G401.6 (cell line): ENCODE data around the gene TRIM63.

Source experiments
- FAIRE-seq: peaks from 2 replicates; lab custom pipeline; 2012; peaks lifted over from hg19 to GRCh38; lab: Jason Lieb, UNC

Gene TRIM63

DNA sequence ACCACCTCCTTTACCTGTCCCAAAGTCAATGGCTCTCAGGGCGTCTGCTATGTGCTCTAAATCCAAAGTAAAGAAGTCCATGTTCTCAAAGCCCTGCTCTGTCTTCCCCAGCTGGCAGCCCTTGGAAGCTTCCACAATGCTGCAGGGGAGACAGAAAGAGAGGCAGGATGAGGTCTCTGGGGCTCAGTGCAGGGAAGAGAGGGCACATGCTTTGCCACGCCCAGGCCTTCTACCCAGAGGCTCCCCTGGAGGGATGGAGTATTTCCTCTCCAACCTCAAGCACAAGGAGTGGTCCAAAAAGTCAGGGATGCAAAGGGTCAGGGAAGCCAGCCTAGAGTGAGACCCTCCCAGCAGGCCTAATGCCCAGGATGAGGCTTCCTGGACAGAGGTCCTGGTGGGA lies 10.2 kb downstream of the TRIM63 start:
- no peak for FAIRE-seq

DNA sequence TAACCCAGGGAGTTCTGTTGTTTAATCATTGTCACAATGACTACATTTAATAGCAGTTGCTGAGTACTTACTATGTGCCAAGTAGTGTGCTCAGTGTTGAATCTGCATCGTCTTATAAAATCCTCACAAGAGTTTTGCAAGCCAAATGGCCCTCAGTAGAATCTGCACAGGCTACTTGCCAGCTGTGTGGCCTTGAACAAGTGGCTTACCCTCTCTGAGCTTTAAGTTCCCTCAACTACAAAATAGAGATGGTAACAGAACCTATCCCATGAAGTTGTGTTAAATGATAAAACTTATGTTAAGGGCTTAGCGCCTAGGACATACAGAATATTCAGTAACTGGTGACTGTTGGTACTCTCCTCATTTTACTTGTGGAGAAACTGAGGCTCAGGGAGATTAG lies 12.4 kb downstream of the TRIM63 start:
- FAIRE-seq: no peak

DNA sequence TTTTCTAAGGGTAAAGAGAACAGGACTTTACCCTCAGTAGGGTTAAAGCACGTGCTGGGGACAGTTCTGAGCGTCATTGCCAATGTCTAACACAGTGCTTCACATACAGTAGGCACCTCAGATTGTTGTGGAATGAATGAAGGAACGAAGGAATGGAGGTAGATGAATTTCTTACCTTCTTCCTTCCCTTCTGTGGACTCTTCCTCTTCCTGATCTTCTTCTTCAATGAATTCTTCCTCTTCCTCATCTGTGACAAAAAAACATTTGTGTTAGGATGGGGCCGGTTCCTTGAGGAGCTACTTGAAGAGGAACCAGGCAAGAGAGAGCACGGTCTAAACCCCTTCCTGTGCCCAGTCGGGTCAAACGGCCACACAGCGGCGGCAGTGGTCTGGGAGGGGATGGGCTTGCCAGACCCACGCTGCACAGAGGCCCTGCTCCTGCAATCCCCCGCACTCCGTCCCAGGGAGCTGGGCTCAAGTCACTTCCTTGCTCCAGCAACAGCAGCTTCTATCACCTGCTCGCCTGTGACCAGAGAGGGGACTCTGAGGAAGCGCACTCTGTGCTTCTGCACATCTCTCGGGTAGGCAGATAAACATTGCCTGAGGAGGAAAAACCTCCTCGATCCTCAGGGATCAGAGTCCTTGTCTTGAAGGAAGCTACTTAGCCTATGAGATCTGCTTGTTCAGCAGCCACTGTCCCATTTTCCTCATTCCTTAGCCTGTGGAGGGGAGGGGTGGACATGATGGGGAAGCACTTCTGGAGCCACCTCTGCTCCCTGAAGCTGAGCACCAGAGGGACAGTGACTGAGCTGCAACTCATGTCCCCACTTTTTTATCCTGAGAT lies 13.5 kb downstream of the TRIM63 start:
- FAIRE-seq: no peak

DNA sequence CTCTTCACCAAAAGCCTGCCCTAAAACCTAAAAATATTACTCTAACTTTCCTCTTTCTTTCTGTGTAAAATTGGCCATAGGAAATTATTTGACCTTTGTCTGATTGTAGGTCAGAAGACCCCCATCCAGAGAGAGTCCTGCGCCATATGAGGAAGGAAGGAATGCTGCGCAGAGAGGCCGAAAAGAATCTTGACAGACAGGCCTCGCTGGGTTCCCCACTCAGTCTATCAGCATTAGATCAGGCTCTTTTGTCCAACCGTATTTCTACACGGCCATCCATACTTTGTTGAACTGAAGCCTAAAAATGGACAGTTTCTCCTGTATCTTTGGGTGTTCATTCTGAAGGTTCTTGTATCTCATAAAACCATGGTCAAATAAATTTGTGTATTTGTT lies 17.2 kb downstream of the TRIM63 start:
- FAIRE-seq: no peak

DNA sequence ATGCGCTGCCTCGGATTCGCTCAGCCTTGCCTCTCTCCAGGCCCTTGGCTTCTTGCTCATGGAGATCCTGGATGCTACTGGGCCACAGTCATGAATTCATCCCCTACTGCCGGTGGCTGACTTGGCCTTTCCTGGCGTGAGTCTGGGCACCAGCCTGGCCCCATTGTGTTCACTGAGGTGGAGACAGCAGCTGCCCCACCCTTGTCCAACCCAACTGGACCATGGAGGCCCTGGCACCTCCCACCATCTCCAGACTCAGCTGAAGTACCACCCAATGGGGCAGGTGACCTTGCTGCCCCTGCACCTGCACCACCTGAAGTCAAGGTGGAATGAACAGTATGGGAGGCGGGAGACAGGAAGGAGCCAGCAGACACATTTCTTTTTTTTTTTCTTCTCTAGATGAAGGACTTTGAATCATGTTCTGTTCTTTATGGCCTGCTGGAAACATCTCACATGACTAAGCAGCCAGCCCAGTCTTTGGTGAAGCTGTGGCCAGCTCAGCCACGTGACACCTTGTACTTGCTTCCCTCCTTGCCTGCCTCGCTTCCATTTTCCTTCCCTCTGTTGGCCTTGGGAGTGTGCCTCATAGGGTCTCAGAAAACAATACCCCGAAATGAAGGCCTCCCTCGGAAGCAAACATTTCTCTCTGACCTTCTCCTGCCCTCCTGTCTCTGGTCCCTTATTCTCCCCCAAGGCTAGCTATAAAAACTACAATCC lies 17.7 kb downstream of the TRIM63 start:
- FAIRE-seq: no peak

DNA sequence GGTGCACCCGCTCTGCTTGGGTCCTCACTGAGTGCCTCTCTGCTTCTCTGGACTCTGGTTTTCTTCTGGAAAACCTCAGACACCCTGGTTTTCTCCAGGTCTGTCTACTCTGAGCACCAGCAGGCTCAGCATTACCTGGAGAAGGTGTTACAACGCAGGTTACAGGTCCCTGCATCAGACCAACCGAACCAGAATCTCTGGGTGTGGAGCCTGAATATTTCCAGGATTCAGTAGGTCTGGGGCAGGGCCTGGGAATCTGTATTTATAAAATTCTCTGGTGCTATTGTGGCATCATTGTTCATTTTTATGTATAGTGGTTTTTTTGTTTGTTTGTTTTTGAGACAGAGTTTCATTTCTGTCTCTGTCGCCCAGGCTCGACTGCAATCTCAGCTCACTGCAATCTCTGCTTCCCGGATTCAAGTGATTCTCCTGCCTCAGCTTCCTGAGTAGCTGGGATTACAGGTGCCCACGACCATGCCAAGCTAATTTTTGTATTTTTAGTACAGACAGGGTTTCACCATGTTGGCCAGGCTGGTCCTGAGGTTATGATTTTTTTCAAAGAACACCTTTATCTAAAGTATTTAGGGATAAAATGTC lies 20.1 kb downstream of the TRIM63 start:
- FAIRE-seq: no peak

DNA sequence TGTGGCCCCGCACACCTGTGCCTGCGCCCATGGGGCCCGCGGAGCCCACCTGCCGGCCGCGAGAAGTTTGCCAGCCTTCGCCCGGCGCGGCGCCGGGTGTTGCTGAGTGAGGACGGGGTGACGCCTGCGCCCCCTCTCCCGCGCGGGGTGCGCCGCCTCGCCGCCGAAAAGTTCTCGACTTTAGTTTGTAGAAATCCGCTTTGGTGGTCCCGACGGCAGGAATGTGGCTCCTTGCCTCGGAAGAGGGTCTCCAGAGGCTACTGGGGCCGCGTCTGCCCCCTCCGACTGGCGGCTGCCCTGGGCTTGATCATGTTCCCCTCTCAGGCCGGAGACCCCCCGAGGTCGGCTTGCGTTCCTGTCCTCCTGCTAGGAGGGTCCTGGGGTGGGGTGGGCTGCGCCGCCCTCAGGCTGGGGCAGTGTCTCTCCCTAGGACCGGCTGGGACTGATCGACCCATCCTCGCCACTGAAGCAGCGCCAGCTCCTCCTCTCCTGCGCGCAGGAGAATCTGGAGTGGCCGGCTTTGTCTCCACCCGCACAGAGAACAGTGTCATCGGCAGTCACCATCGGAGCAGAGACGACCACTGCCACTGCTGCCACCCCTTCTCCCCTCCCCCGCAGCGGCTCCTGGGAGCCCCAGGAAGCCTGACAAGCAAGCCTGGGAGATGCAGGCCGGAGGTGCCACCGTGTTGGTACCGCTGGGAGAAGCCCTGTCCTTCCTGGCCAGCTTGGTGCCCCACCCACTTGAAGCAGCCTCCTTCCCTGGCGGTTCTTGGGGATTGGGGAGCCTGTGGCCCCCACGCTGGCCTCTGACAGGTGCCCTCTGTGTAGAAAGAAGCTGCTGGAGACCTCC lies 21.0 kb downstream of the TRIM63 start:
- FAIRE-seq: no peak

DNA sequence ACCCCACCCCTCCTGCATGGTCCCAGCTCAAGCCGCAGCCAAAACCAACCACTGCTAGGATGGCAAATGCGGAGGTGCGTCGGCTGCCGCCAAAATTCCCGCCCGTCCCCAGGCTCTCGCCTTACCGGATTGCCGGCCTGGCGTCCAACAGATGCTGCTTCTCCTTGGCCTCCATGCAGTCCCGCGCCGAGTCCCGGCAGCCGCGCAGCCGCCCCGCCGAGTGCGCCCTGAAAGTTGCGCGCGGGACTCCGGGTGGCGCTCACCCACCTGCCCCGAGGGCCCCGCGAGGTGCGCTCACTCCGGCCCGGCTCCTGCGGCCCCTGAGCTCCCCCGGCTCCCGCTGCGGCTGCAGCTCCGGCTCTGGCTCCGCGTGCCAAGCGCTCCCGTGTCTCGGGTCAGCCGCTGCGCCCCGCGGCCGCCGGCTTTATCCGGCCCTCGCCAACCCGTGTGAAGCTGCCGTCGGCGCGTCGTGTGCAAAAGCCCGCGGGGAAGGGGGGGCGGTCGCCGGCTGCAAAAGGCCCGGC lies 21.6 kb downstream of the TRIM63 start, which contains the start of gene SLC30A2:
Gene SLC30A2, minus strand, starts transcription at position 397 of the 524 bp plus-strand sequence. Its CDS starts 222 bp downstream, at position 175.
- no peak for FAIRE-seq

DNA sequence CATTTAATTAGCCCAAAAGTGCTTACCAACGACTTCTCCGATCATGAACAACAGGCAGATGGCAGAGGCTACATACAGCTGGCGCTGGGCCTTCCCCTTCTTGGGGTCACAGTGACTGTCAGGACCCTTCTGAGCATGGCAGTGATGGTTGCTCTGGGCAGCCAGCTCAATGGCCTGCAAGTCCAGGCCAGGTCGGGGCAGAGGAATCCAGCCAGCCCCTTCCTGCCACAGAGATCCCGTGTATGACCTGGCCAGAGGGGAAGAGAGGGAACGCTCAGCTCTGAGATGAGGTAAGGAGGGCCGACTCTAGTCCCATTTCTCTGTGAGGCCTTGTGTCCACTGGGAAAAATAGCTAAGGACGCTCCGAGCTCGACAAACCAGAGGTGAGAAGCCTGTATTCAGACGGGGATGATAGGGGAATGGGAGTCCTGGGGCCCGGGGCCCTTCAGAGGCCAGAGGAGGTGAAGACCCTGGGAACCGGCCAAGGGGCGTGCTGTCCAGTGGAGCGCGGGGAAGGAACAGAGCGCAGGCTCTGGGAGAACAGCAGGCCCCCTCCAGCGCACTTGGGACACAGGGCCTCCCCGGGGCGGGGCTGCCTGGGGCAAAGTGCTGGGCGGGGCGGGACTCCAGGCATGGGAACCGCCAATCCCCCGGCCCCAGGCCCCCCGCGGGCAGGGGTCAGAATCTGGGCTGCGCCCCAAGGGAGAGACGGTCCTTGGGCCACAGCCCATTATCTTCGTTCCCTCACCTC lies 22.3 kb downstream of the TRIM63 start:
- no peak for FAIRE-seq

DNA sequence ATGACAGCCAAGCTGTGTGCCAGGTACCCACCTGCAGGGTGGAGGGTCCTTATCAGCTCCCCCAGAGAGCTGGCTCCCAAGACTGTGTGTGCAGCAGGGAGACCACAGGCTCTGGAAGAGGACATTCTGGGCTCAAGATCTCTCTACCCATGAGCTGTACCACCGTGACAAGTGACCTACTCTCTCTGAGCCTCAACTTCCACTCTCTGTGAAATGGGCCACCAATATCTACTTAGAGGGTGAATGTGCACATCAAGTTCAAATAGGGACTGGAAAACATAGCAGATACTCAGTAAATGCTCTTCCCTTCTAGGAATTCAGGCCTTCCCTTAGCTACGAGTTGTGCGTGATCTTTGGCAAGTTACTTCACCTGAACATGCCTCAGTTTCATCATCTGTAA lies 23.0 kb downstream of the TRIM63 start:
- no peak for FAIRE-seq

DNA sequence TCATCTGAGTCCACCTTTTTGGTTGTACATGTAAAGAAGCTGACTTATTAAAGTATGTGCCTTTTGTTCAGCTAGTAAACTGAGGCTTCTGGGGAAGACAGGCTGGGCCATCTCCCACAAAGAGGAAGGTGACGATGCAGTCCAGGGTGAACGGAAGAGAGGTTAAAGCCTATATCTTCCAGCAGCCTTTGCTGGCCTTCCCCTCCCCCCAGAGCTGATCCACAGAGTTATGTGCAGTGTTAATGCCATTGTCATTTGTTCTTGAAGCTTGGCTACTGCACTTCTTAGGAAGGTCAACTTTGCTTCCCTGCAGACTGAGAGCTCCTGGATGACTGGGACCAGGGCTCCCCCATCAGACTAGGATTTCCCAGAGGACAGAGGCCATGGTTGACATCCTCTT lies 23.7 kb downstream of the TRIM63 start:
- FAIRE-seq: no peak

DNA sequence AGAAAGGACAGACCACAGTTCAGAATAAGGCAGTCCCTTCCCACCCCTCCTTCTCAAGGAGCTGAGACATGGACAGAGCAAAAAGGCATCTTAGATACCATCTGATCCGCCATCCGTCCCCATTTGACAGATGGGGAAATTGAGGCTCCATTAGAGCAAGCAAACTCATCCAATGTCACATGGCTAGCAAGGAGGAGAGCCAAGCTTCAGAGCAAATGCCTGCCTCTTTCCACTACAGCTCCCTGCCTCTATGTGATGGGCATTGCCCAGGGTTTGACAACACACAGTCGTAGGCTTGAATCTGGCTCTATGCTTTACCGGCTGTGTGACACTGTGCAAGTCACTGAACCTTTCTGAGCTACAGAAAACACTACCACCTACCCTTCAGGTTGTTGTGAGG lies 25.5 kb downstream of the TRIM63 start:
- no peak for FAIRE-seq

DNA sequence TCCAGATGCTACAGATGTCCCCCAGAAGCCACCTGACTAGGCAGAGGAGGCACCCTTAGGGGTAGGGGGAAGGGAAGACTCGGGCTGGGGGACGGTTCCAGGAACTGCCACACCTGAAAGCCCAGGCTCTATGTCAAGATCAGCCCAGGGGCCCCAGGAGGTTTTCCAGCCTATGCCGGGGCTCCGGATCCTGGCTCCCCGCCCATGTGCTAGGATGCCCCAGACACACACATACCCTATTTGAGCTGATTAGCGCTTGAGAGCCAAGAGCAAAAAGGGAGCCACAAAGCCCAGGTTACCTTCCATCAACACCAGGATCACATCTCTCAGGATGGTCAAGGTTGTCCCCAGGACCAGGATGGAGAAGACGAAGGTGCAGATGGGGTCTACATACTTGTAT lies 26.0 kb downstream of the TRIM63 start:
- FAIRE-seq: no peak

DNA sequence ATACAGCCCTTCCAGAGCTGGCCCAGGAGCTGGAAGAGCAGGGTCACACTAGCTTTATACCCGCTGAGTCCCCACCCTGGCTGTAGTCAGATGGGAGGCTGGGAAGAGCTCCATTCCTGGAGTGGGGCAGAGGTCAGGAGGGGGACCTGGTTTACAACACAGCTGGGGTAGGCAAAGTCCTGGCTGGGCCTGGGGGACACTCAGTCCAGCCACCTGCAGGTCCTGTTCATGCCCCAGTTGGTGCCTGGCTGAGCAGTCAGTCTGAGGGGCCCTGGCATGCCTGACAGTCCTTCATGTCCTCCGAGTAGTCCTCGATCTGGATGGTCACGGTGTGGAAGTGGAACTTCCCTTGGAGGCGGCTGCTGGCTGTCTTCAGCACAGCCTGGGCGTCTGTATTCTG lies 28.5 kb downstream of the TRIM63 start:
- no peak for FAIRE-seq

DNA sequence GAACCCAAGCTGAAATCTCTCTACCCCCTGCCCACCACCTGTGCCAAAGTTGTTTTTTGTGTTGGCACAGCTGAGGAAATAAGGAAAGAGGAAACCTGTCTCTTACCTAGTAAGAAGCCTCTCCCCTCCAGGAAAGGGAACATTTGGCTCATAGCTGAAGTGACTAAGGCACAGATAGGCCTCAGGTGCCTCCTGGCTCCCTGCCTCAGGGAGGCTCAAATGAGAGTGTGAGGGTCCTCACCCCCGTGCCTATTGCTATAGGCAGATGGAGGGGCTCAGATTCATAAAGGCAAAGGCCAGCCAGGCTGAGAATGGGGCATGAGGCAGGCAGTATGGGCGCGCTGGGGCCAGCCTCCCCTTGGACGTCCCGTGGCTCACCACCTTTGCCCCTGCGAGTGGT lies 29.0 kb downstream of the TRIM63 start:
- FAIRE-seq: no peak

DNA sequence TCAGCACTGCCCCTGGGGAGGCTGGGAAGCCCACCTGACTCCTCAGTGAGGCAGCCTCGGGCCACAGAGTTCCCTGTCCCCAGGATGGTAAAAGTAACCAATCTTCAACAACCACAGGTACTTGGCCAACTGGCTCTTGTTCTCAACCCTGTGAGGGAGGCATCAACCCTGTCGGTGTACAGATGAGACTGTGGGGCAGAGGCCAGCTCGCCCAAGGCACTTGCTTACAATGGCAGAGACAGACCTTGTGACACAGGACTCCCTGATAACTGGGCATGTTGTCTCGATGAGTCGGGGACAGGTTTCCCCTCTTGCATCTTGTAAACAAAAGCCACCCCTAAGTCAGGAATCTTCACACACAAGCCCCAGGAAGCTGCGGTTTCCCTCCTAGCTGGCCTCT lies 29.5 kb downstream of the TRIM63 start:
- FAIRE-seq: no peak

DNA sequence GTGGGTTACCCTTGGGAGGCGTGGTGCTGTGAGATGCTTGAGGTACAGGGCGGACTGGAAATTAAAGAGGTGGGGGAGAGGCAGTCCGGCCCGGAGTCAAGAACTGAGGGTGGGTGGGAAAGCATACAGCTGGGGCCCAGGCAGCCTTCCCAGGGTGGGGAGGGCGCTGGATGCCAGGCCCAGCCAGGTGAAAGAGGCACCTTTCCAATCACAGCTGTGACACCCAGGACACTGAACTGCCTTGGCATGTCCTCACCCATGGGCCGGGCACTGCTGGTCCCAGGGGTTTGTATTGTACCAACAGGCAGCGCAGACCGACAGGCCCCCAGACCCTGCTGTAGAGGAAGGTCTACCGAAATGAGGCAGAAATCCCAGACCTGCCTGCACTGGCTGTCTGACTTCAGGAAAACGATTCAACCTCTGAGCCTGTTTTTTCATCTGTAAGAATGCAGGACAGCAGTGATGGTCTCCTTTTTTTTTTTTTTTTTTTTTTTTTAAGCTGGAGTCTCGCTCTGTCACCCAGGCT lies 30.6 kb downstream of the TRIM63 start:
- no peak for FAIRE-seq

DNA sequence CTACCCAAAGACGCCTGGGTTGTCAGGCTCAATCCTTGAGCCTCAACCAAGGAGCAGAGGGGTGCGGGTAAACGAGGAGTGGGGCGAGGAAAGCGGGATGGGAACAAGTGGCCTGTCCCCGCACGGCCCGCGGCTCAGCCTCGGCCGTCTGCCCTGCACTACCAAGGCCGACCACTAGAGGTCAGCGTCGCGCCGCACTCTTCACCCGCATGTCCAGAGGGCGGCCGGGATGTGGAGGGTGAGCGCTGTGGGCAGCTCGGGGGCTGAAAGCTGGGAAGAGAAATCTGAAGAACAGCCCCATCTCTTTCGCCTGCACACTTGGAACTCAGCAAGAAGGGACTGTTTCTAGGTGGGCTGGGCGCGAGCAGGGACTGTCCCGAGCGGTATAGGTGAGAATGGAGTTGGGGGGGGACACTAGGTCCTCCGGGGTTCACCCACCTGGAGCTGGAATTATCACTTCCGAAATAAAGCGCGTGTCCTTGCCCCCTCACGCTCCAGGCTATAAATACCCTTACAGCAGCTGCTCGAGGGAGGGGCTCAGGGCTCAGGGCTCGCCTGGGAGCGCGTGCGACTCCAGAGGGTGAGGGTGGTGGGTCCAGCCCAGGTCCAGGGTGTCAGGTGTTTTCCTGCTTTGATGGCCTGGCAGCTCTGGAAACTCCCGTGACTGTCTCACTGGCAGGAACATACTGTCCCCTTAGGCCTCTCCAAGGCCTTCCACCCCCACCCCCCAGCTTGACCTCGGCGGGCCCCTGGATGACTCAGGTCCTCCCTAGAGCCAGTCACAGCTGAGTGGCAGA lies 31.3 kb downstream of the TRIM63 start:
- peak; percentile 86 for FAIRE-seq

DNA sequence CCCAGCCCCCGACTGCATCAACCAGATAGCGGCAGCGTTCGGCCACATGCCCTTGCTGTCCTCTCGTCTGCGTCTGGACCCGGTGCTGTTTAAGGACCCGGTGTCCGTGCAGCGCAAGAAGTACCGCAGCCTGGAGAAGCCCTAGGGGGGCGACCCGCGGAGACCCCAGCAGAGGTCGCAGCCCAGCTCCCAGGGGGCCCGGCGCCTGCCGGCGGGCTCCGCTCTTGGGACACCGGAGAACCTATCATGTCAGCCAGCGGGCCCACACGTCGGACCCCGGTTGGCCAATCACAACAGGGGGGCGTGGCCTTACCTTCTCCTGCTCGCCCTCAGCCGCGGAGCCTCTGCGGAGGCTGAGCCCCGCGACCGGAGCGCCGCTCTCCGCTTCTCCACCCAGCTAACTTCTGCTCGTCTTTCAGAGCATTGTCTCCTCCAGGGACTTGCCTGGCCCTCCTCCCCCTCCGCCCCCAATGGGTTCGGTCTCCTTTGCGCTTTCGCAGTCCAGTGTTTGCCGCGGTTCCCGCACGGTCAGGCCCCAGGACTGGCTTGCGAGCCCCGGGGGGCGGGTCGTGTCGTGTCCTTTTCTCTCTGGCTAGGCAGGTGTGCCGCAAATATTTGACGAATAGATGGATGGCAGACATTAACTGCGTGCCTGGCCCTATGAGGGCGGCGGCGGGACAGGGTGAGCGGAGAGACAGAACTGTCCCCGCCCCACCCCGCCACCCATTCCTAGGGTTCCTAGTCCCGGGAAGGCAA lies 32.0 kb downstream of the TRIM63 start:
- FAIRE-seq: peak; percentile 89
